ENCODE measurements around the gene KCNK16. TPM values are rescaled to one million over a fixed set of nuclear protein-coding genes. Genes with fewer than 3 reads are reported as not detected.

The KCNK16 gene
- total and polyA plus RNA-seq, 10 donors, result not detected

DNA sequence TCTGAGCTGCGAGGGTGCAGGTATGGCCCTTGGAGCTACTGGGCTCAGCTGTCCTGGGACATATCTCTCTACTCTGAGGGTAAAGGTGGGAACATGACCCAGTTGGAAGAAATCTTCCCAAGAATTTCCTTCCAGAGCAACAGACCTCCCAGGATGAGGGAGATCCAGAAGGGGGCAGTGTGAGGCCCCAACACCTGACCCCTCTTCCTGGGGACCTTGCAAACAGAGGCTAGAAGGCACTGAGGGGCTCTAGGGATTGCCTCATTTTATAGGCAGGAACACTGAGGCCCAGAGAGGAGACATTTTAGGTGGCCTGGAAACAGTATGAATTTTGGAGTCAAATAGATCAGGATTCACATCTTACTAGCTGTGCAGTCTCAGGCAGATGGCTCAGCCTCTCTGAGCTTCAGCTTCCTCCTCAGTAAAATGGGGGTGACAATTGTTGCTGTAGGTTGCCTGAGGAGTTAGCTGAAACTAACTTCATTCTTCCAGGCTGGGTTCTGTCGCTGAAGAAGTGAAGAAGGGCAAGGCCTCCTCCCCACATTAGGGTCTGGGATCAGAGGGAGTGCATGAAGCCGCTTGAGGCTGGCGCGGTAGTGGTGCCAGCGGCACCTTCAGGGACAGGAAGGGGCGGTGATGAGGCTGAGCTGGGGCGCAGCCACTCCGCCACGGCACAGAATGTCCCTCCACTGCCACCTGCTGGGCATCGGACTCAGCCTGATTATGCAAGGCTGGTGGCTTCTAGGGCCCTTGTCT, 19.7 kb downstream of the KCNK16 start:
- no peaks in the 10 kb centered on the region for H3K36me3 ChIP-seq
- intact Hi-C loops (cut with DNase I; ENCODE audit: low total_unique reads), result loop anchor here (2.0 to 10.0 kb wide), 3 partner anchors 136 to 431 kb away; no protein-coding TSS in a partner anchor
- H3K4me1 ChIP-seq, result peaks cover 0 to 8% (median 2%) of the 10 kb centered on the region in 6 donors
- TF ChIP-seq, protein P1, sequence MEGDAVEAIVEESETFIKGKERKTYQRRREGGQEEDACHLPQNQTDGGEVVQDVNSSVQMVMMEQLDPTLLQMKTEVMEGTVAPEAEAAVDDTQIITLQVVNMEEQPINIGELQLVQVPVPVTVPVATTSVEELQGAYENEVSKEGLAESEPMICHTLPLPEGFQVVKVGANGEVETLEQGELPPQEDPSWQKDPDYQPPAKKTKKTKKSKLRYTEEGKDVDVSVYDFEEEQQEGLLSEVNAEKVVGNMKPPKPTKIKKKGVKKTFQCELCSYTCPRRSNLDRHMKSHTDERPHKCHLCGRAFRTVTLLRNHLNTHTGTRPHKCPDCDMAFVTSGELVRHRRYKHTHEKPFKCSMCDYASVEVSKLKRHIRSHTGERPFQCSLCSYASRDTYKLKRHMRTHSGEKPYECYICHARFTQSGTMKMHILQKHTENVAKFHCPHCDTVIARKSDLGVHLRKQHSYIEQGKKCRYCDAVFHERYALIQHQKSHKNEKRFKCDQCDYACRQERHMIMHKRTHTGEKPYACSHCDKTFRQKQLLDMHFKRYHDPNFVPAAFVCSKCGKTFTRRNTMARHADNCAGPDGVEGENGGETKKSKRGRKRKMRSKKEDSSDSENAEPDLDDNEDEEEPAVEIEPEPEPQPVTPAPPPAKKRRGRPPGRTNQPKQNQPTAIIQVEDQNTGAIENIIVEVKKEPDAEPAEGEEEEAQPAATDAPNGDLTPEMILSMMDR (IDR thresholded peaks at IDR 0.05 in 8 of 11, conservative IDR thresholded peaks at IDR 0.05 in 3 of 11), result peak; percentile 79 to 95 (median 87)
- TF ChIP-seq POLR2A (IDR thresholded peaks at IDR 0.05) (no peak), POLR2AphosphoS5 (IDR thresholded peaks at IDR 0.05) (peak in 2 of 3 donors; percentile 49 to 53)
- H3K9me3 ChIP-seq, result no peaks in the 10 kb centered on the region
- 8 to 80% (median 9%) methylated on average over 1 to 11 of the region's 11 CpGs for whole genome bisulfite sequencing, 5 donors
- no peak overlapping the region for H3K27ac ChIP-seq
- H3K27me3 ChIP-seq (replicated peaks in 1 of 7), result peaks cover 0 to 11% (median 0%) of the 10 kb centered on the region in 7 donors
- peak overlapping the region in 1 of 8 donors; percentile 45 for H3K4me3 ChIP-seq
- DNase-seq, result peak; percentile 96

DNA sequence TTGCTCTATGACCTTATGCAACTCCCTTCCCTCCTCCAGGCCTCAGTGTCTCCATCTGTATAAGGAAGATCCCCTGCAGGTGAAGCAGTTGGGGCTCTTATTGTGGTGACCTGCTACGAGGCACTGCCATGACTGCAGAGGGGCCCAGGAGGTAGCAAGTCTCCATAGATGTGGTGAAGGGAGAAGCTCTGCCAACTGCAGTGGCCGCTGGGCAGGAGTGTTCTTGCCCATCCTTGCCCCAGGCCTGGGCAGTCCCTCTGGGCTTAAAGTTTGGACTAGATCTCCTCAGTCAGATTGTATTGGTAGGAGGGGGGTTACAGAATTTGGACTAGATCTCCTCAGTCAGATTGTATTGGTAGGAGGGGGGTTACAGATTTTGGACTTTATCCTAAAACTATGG, 20.5 kb downstream of the KCNK16 start:
- TF ChIP-seq POLR2A (IDR thresholded peaks at IDR 0.05) (no peak), POLR2AphosphoS5 (IDR thresholded peaks at IDR 0.05) (no peak)
- H3K9me3 ChIP-seq, result no peaks in the 10 kb centered on the region
- intact Hi-C loops (cut with DNase I; ENCODE audit: low total_unique reads), result loop anchor here (2.0 to 10.0 kb wide), 3 partner anchors 135 to 430 kb away; no protein-coding TSS in a partner anchor
- peaks cover 0 to 8% (median 2%) of the 10 kb centered on the region in 6 donors for H3K4me1 ChIP-seq
- no peak for DNase-seq
- 84 to 97% (median 88%) methylated on average over 1 to 2 of the region's 2 CpGs for WGBS, 5 donors
- H3K4me3 ChIP-seq, result no peak overlapping the region
- H3K36me3 ChIP-seq, result no peaks in the 10 kb centered on the region
- H3K27me3 ChIP-seq (replicated peaks in 1 of 7), result peaks cover 0 to 11% (median 0%) of the 10 kb centered on the region in 7 donors
- no peak overlapping the region for H3K27ac ChIP-seq

DNA sequence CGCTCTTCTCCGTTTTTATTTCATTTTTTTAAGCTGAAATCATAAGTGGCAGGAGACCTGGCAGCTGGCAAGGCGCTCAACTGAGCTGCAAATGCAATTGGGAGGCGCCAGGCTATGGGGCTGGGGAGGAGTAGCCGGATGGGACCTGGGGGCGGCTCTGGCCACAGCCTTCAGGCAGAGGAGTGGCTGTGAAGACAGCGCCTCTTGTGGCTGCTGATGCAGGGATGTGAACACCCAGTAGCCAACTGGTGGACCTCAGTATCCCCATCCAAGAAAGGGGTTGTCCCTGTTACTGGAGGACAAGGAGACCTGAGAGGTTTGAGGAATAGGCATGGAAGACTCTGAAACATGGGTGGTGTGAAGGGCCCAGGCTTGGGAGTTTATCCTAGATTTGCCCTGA, 20.9 kb downstream of the KCNK16 start:
- no peak overlapping the region for H3K27ac ChIP-seq
- peaks cover 0 to 11% (median 0%) of the 10 kb centered on the region in 7 donors for H3K27me3 ChIP-seq (replicated peaks in 1 of 7)
- peaks cover 0 to 8% (median 2%) of the 10 kb centered on the region in 6 donors for H3K4me1 ChIP-seq
- H3K4me3 ChIP-seq, result no peak overlapping the region
- H3K36me3 ChIP-seq, result no peaks in the 10 kb centered on the region
- DNase-seq, result no peak
- WGBS, 5 donors, result 73 to 83% (median 79%) methylated on average over 7 of the region's 7 CpGs
- intact Hi-C loops (cut with DNase I; ENCODE audit: low total_unique reads), result loop anchor here (2.0 to 10.0 kb wide), 3 partner anchors 135 to 429 kb away; no protein-coding TSS in a partner anchor
- no peaks in the 10 kb centered on the region for H3K9me3 ChIP-seq
- TF ChIP-seq, protein P1 (IDR thresholded peaks at IDR 0.05 in 8 of 11, conservative IDR thresholded peaks at IDR 0.05 in 3 of 11), result no peak
- TF ChIP-seq POLR2A (IDR thresholded peaks at IDR 0.05) (no peak), POLR2AphosphoS5 (IDR thresholded peaks at IDR 0.05) (no peak)

DNA sequence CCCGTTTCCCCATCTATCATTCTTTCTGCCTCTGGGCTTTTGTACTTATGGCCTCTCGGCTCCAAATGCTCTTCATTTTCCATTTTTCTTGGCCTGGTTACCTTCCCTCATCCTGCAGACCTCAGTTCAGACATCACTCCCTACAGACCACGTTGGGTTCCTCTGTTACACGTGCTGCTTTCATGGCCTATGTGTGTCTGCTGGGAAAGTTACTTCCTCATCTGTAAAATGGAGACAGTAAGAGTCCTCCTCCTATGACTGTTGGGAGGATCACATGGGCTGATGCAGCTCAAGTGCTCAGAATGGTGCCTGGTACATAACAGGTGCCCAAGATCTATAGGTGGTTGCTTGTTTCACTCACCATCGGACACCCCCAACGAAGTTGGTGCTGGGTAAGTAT, 21.8 kb downstream of the KCNK16 start:
- Histone ChIP-seq H3K27ac (no peak overlapping the region), H3K4me1 (peaks cover 0 to 8% (median 2%) of the 10 kb centered on the region in 6 donors), H3K27me3 (replicated peaks in 1 of 7) (peaks cover 0 to 11% (median 0%) of the 10 kb centered on the region in 7 donors), H3K36me3 (no peaks in the 10 kb centered on the region), H3K4me3 (no peak overlapping the region), H3K9me3 (no peaks in the 10 kb centered on the region)
- TF ChIP-seq POLR2A (IDR thresholded peaks at IDR 0.05) (no peak), POLR2AphosphoS5 (IDR thresholded peaks at IDR 0.05) (no peak)
- TF ChIP-seq, protein P1 (IDR thresholded peaks at IDR 0.05 in 8 of 11, conservative IDR thresholded peaks at IDR 0.05 in 3 of 11), result no peak
- DNase-seq, result no peak
- WGBS, 5 donors, result 65 to 81% (median 72%) methylated on average over 6 of the region's 6 CpGs
- intact Hi-C loops (cut with DNase I; ENCODE audit: low total_unique reads), result loop anchor here (5.0 to 10.0 kb wide), 2 partner anchors 326 to 428 kb away; no protein-coding TSS in a partner anchor
